Mammary epithelial cell (primary cell): ENCODE results near the gene PRKX.

Source experiments
- EZH2 ChIP-seq: IDR thresholded peaks from 2 replicates; pipeline ENCODE4 v1.6.1; 2012; ENCODE audit warnings: low read length, inconsistent platforms, borderline replicate concordance
- TF ChIP-seq, protein P1 (sequence below), 2 donors: IDR thresholded peaks in 1 of 2; conservative IDR thresholded peaks in 1 of 2; 2 replicates each; pipeline ENCODE4 v1.5.1; 2011 to 2012; ENCODE audit warnings: inconsistent platforms in 2 of 2, low read length in 2 of 2, mild to moderate bottlenecking in 2 of 2, control low read depth in 1 of 2, low read depth in 1 of 2; ENCODE audit not compliant: insufficient read depth in 1 of 2; ENCODE audit errors: extremely low read depth in 1 of 2

- TF ChIP-seq, protein P1, sequence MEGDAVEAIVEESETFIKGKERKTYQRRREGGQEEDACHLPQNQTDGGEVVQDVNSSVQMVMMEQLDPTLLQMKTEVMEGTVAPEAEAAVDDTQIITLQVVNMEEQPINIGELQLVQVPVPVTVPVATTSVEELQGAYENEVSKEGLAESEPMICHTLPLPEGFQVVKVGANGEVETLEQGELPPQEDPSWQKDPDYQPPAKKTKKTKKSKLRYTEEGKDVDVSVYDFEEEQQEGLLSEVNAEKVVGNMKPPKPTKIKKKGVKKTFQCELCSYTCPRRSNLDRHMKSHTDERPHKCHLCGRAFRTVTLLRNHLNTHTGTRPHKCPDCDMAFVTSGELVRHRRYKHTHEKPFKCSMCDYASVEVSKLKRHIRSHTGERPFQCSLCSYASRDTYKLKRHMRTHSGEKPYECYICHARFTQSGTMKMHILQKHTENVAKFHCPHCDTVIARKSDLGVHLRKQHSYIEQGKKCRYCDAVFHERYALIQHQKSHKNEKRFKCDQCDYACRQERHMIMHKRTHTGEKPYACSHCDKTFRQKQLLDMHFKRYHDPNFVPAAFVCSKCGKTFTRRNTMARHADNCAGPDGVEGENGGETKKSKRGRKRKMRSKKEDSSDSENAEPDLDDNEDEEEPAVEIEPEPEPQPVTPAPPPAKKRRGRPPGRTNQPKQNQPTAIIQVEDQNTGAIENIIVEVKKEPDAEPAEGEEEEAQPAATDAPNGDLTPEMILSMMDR (conservative IDR thresholded peaks at IDR 0.05 in 1 of 2, IDR thresholded peaks at IDR 0.05 in 1 of 2; ENCODE audit: extremely low read depth in 1 of 2, insufficient read depth in 1 of 2, low read depth in 1 of 2, low read length in 2 of 2) = no peak
- no peak for TF ChIP-seq EZH2
Observed at GRCh38 chrX:3706481-3706880, 7.0 kb downstream of the PRKX start.
